Natural killer cell (primary cell): ENCODE measurements around the gene UTP4. TPM values are rescaled to one million over a fixed set of nuclear protein-coding genes. Genes with fewer than 3 reads are reported as not detected.
"Not testable (repeated sequence)": the region's sequence is repeated elsewhere in the genome, so short reads cannot be mapped to it uniquely, and the experiment has no call there.

Experiments used
- ATAC-seq, 3 donors: fragments of 150-1000 bp in 2 of 3; fragments of 200-7000 bp in 1 of 3; cut with Tn5 transposase; 1 replicate in 1 of 3; 2 replicates in 2 of 3; pipeline ENCODE4 v1.10.0; 2021; ENCODE audit warnings: mild to moderate bottlenecking in 2 of 3, moderate library complexity in 2 of 3
- DNase-seq, 2 donors: peaks; one replicate each; pipeline versions ENCODE4 v3.0.0 to v3.0.0-alpha.2; 2013 to 2021; ENCODE audit warnings: mixed read lengths in 1 of 2
- H3K27ac ChIP-seq: one replicate; pipeline ENCODE4 v1.5.1; 2013; ENCODE audit warnings: mild to moderate bottlenecking, low read length
- H3K27me3 ChIP-seq: one replicate; pipeline ENCODE4 v1.6.1; 2013; ENCODE audit warnings: low read length; ENCODE audit not compliant: control insufficient read depth, insufficient read depth
- H3K36me3 ChIP-seq: one replicate; pipeline ENCODE4 v1.6.1; 2013; ENCODE audit warnings: low read length; ENCODE audit not compliant: control insufficient read depth, insufficient read depth
- H3K4me1 ChIP-seq: one replicate; pipeline ENCODE4 v1.6.1; 2013; ENCODE audit warnings: low read length; ENCODE audit not compliant: control insufficient read depth, insufficient read depth
- H3K4me3 ChIP-seq: one replicate; pipeline ENCODE4 v1.5.1; 2013; ENCODE audit warnings: low read length
- H3K9me3 ChIP-seq: one replicate; pipeline ENCODE4 v1.6.1; 2013; ENCODE audit warnings: low read length; ENCODE audit not compliant: control insufficient read depth, insufficient read depth
- H3K27ac Mint-ChIP-seq, 2 donors: one replicate each; pipeline ENCODE4 v1.8.0; 2022; ENCODE audit warnings: mild to moderate bottlenecking in 2 of 2, mixed read lengths in 2 of 2, moderate library complexity in 1 of 2
- H3K27me3 Mint-ChIP-seq, 2 donors: one replicate each; pipeline ENCODE4 v1.8.0; 2022; ENCODE audit warnings: low read depth in 2 of 2, mixed read lengths in 2 of 2
- H3K36me3 Mint-ChIP-seq: one replicate; pipeline ENCODE4 v1.8.0; 2022; ENCODE audit warnings: mixed read lengths
- H3K4me1 Mint-ChIP-seq, 2 donors: one replicate each; pipeline ENCODE4 v1.8.0; 2022; ENCODE audit warnings: mixed read lengths in 2 of 2
- H3K4me3 Mint-ChIP-seq: one replicate; pipeline ENCODE4 v1.8.0; 2022; ENCODE audit warnings: mild to moderate bottlenecking, moderate library complexity, mixed read lengths
- H3K9me3 Mint-ChIP-seq, 2 donors: one replicate each; pipeline ENCODE4 v1.8.0; 2022; ENCODE audit warnings: mixed read lengths in 2 of 2
- WGBS: methylation state at CpG from one replicate; pipeline ENCODE4 v1.1.7; 2013; ENCODE audit warnings: missing lambda C conversion rate; ENCODE audit not compliant: insufficient coverage; 5-methylcytosine and 5-hydroxymethylcytosine counted together
- intact Hi-C: fragments of 100-400 bp; cut with micrococcal nuclease; formaldehyde crosslinking; loops from one replicate; pipeline ENCODE4 v1.14.2; 2022
- total RNA-seq, 4 donors: library from RNA; stranded (reverse); fragments of 120-200 nt in 1 of 4; gene quantifications; one replicate each; pipeline versions ENCODE4 v1.2.3 to v1.2.4, GENCODE V29; 2013 to 2022
- TF ChIP-seq, protein P1 (sequence below): fragments of 200-600 bp; IDR thresholded peaks from one replicate; pipeline ENCODE4 v1.8.0; 2022; ENCODE audit warnings: antibody characterized with exemption

UTP4 gene
- total RNA-seq, 3 donors from 2014 or later (not counting 1 experiment from before 2014, with no cell fraction given) = 23.2 to 42.6 (median 36.3) TPM

DNA sequence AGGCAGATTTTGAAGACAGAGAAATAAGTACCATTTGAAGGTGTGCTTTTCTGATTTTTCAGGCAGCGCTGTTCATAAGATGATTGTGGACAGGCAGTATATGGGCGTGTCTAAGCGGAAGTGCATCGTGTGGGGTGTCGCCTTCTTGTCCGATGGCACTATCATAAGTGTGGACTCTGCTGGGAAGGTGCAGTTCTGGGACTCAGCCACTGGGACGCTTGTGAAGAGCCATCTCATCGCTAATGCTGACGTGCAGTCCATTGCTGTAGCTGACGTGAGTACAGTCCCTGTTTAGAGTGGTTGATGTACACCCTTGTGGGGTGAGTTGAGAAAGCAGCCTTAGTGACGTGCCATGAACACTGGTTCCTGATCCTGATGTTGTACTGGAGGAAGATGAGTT, 10.7 kb downstream of the UTP4 start:
- H3K9me3 Mint-ChIP-seq = no peaks in the 10 kb centered on the region
- H3K27me3 ChIP-seq = no peaks in the 10 kb centered on the region
- intact Hi-C loops = no loop called here
- H3K4me3 Mint-ChIP-seq = no peak overlapping the region
- peaks cover 56% of the 10 kb centered on the region for H3K36me3 ChIP-seq
- no peak for DNase-seq
- no peak overlapping the region for H3K27ac ChIP-seq
- peaks cover 35% of the 10 kb centered on the region for H3K36me3 Mint-ChIP-seq
- 98% methylated on average over 11 of the region's 11 CpGs for WGBS
- H3K9me3 ChIP-seq = no peaks in the 10 kb centered on the region
- H3K4me1 Mint-ChIP-seq = no peaks in the 10 kb centered on the region
- H3K4me1 ChIP-seq = no peaks in the 10 kb centered on the region
- ATAC-seq = no peak
- H3K27ac Mint-ChIP-seq = no peak overlapping the region
- TF ChIP-seq, protein P1, sequence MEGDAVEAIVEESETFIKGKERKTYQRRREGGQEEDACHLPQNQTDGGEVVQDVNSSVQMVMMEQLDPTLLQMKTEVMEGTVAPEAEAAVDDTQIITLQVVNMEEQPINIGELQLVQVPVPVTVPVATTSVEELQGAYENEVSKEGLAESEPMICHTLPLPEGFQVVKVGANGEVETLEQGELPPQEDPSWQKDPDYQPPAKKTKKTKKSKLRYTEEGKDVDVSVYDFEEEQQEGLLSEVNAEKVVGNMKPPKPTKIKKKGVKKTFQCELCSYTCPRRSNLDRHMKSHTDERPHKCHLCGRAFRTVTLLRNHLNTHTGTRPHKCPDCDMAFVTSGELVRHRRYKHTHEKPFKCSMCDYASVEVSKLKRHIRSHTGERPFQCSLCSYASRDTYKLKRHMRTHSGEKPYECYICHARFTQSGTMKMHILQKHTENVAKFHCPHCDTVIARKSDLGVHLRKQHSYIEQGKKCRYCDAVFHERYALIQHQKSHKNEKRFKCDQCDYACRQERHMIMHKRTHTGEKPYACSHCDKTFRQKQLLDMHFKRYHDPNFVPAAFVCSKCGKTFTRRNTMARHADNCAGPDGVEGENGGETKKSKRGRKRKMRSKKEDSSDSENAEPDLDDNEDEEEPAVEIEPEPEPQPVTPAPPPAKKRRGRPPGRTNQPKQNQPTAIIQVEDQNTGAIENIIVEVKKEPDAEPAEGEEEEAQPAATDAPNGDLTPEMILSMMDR = no peak
- no peaks in the 10 kb centered on the region for H3K27me3 Mint-ChIP-seq
- no peak overlapping the region for H3K4me3 ChIP-seq

DNA sequence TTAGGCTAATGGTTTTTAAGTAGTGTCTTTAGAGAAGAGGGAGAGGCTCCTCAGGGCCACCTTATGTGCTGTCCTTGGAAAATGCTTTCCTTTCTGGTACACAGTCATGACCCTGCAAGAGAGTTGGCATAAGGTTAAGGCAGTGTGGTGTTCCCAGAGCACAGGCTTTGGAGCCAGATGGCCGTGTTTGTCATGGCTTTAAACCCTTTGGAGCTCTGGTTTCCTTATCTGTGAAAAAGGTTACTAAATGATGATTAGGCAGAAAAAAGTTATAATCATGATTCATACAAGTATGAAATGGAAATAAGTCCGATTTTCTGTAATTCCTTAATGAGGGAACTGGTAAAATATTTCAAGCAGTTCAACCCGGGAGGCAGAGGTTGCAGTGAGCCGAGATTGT, 13.2 kb downstream of the UTP4 start:
- no peak overlapping the region for H3K4me3 ChIP-seq
- Mint-ChIP-seq H3K4me1 (no peaks in the 10 kb centered on the region), H3K36me3 (peaks cover 25% of the 10 kb centered on the region), H3K27ac (no peak overlapping the region), H3K9me3 (no peaks in the 10 kb centered on the region), H3K27me3 (no peaks in the 10 kb centered on the region), H3K4me3 (no peak overlapping the region)
- TF ChIP-seq, protein P1 = no peak
- no peaks in the 10 kb centered on the region for H3K4me1 ChIP-seq
- no peak for DNase-seq
- no peaks in the 10 kb centered on the region for H3K9me3 ChIP-seq
- intact Hi-C loops = no loop called here
- H3K27ac ChIP-seq = no peak overlapping the region
- H3K27me3 ChIP-seq = no peaks in the 10 kb centered on the region
- no peak for ATAC-seq
- WGBS = 89% methylated on average over 4 of the region's 4 CpGs
- H3K36me3 ChIP-seq = peaks cover 43% of the 10 kb centered on the region

DNA sequence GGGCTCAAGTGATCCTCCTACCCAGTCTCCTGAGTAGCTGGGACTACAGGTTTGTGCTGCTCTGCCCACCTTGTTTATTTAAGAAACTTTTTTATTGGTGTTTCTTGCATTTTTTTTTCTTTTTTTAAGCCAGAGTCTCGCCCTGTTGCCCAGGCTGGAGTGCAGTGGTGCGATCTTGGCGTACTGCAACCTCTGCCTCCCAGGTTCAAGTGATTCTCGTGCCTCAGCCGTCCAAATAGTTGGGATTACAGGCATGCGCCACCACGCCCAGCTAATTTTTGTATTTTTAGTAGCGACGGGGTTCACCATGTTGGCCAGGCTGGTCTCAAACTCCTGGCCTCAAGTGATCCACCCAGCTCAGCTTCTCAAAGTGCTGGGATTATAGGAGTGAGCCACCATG, 17.2 kb downstream of the UTP4 start:
- not testable (repeated sequence) for H3K27ac ChIP-seq, H3K4me1 Mint-ChIP-seq, H3K27me3 Mint-ChIP-seq, DNase-seq, H3K9me3 Mint-ChIP-seq, H3K4me3 Mint-ChIP-seq, H3K4me3 ChIP-seq, ATAC-seq, H3K4me1 ChIP-seq, H3K27me3 ChIP-seq, H3K9me3 ChIP-seq, H3K27ac Mint-ChIP-seq
- WGBS = 96% methylated on average over 9 of the region's 9 CpGs
- peaks cover 14% of the 10 kb centered on the region for H3K36me3 Mint-ChIP-seq
- H3K36me3 ChIP-seq = peaks cover 38% of the 10 kb centered on the region
- intact Hi-C loops = loop anchor here (1.0 kb wide), 1 partner anchor 138 kb away; no protein-coding TSS in a partner anchor

DNA sequence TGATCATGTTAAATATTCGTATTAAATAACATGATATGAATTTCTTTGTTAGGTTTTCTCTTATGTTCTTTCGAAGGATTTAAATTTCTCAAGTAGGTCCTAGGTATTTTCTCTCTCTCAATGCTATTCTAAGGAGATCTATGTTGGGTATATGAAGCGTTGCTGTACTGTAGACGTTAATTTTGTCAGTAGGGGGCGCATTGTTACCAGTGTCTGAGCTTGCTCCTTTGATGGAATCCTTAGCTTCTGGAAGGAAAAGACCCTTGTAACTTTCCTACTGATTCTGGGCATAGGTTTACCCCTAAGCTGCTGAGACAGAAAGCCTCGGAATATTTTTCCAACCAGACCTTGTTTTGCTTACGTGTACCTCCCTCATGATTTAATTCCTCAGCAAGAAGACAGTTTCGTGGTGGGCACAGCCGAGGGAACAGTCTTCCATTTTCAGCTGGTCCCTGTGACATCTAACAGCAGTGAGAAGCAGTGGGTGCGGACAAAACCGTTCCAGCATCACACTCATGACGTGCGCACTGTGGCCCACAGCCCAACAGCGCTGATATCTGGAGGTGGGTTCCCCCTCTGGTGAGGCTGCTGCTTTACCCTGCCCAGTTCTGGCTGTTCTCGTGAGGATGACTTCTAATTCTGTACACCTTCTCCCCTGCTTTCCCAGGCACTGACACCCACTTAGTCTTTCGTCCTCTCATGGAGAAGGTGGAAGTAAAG, 17.9 kb downstream of the UTP4 start:
- Mint-ChIP-seq H3K9me3 (no peaks in the 10 kb centered on the region), H3K36me3 (peaks cover 14% of the 10 kb centered on the region), H3K27me3 (no peaks in the 10 kb centered on the region), H3K4me1 (no peaks in the 10 kb centered on the region), H3K4me3 (no peak overlapping the region), H3K27ac (no peak overlapping the region)
- TF ChIP-seq, protein P1 = peak; percentile 91
- intact Hi-C loops = loop anchor here (1.0 kb wide), 1 partner anchor 137 kb away; no protein-coding TSS in a partner anchor
- DNase-seq (peak in 1 of 2 donors; percentile 85), ATAC-seq (peak; percentile 79 to 88 (median 86))
- no peaks in the 10 kb centered on the region for H3K27me3 ChIP-seq
- H3K9me3 ChIP-seq = no peaks in the 10 kb centered on the region
- peaks cover 43% of the 10 kb centered on the region for H3K36me3 ChIP-seq
- no peak overlapping the region for H3K27ac ChIP-seq
- H3K4me3 ChIP-seq = no peak overlapping the region
- no peaks in the 10 kb centered on the region for H3K4me1 ChIP-seq
- WGBS = 75% methylated on average over 14 of the region's 16 CpGs
